Mesothelial cell of epicardium (in vitro differentiated cells): Measurements from ENCODE around the gene MYLK4. TPM values are rescaled to one million over a fixed set of nuclear protein-coding genes. Genes with fewer than 3 reads are reported as not detected.

Experiments
- DNase-seq, 2 experiments: peaks; one replicate each; pipeline ENCODE4 v3.0.0; 2021; ENCODE audit warnings: low spot score in 2 of 2; ENCODE audit not compliant: unreplicated experiment in 2 of 2
- H3K27ac Mint-ChIP-seq: 2 replicates; pipeline ENCODE4 v1.8.0; 2021; ENCODE audit warnings: mixed read lengths
- H3K27me3 Mint-ChIP-seq: 2 replicates; pipeline ENCODE4 v1.8.0; 2021; ENCODE audit warnings: low read depth, mixed read lengths
- H3K36me3 Mint-ChIP-seq: 2 replicates; pipeline ENCODE4 v1.8.0; 2021; ENCODE audit warnings: mixed read lengths
- H3K4me1 Mint-ChIP-seq: 2 replicates; pipeline ENCODE4 v1.8.0; 2021; ENCODE audit warnings: mixed read lengths
- H3K4me3 Mint-ChIP-seq: 2 replicates; pipeline ENCODE4 v1.8.0; 2021; ENCODE audit warnings: mild to moderate bottlenecking, moderate library complexity, mixed read lengths
- H3K9me3 Mint-ChIP-seq: 2 replicates; pipeline ENCODE4 v1.8.0; 2021; ENCODE audit warnings: mixed read lengths
- CTCF ChIP-seq: fragments of 200-600 bp; sonication (generic); IDR thresholded peaks from one replicate; pipeline ENCODE4 v1.5.0; 2021; ENCODE audit warnings: antibody characterized with exemption; ENCODE audit not compliant: unreplicated experiment
- total RNA-seq: library from RNA; stranded (reverse); gene quantifications from 3 replicates; pipeline ENCODE4 v1.2.1, GENCODE V29; 2021

Gene MYLK4
- total RNA-seq, 1 donor from 2014 or later, result 0.89 TPM

DNA sequence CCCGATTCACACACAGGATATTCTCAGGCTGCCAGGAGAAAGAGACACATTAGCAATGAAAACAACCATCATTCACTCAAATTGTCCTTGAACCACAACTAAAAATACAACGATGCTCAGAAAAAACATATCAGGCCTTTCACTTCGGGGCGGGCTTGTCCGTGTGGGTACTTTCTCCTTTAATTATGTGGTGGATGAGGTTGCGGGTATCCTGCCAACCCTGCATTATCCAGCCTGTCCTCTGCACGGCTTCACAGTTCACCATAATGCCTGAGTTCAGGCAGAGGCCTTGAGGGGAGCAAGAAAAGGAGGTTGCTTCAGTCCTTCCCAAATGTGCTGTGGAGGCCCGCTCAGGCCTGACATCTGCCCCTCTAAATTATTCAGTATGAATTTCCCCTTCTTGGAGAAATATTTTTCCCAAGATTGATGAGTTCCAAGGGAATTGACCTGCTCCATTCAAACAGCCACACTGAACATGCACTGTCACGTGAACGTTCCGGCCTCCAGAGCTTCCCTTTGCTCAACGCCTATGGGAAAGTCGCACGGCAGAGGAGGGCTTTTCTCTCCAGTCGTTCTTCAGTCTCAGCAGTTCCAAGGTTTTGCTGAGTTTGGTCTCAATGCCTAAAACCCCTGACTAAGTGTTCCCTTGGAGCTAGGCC is 70.3 kb downstream of the MYLK4 start:
- no peak overlapping the region for H3K4me3 Mint-ChIP-seq
- no peak for DNase-seq
- no peak overlapping the region for H3K27ac Mint-ChIP-seq
- peaks cover 2% of the 10 kb centered on the region for H3K36me3 Mint-ChIP-seq
- H3K27me3 Mint-ChIP-seq, result no peaks in the 10 kb centered on the region
- no peaks in the 10 kb centered on the region for H3K4me1 Mint-ChIP-seq
- TF ChIP-seq CTCF, result no peak
- no peaks in the 10 kb centered on the region for H3K9me3 Mint-ChIP-seq

DNA sequence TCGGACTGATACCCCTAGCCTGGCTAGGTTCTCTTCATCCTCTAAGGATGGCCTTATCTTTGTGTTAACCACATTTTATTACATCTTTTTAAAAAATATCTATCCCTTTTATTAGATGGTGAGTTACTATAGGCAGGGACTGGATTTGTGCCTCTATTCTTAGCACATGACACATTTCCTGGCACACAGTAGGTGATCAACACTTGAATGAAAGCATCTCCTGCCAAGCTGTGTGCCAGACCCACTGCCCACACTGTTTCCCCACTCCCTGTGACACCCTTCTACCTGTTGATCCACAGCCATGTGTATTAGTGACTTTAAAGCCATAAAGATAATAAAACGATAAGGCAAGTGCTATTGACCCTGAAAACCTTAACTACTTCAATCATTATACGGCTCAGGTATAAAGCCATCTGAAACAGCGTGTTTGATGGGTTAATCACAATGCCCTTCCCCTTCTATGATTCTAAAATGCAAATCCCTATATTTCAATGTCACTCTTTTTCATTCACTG is 73.6 kb downstream of the MYLK4 start:
- no peak overlapping the region for H3K4me3 Mint-ChIP-seq
- H3K36me3 Mint-ChIP-seq, result no peaks in the 10 kb centered on the region
- H3K4me1 Mint-ChIP-seq, result no peaks in the 10 kb centered on the region
- H3K9me3 Mint-ChIP-seq, result no peaks in the 10 kb centered on the region
- no peaks in the 10 kb centered on the region for H3K27me3 Mint-ChIP-seq
- no peak for DNase-seq
- no peak overlapping the region for H3K27ac Mint-ChIP-seq
- no peak for TF ChIP-seq CTCF

GRCh38 chr6:2676048-2676447 is 74.7 kb downstream of the MYLK4 start:
- Mint-ChIP-seq H3K4me1 (no peaks in the 10 kb centered on the region), H3K9me3 (no peaks in the 10 kb centered on the region), H3K4me3 (no peak overlapping the region), H3K36me3 (no peaks in the 10 kb centered on the region), H3K27me3 (no peaks in the 10 kb centered on the region), H3K27ac (no peak overlapping the region)
- no peak for TF ChIP-seq CTCF
- no peak for DNase-seq

- DNase-seq, result no peak
- Mint-ChIP-seq H3K36me3 (no peaks in the 10 kb centered on the region), H3K9me3 (no peaks in the 10 kb centered on the region), H3K4me3 (no peak overlapping the region), H3K27ac (no peak overlapping the region), H3K27me3 (no peaks in the 10 kb centered on the region), H3K4me1 (no peaks in the 10 kb centered on the region)
- no peak for TF ChIP-seq CTCF
These were observed 75.9 kb downstream of the MYLK4 start for GRCh38 chr6:2674857-2675256.

- no peaks in the 10 kb centered on the region for H3K27me3 Mint-ChIP-seq
- H3K36me3 Mint-ChIP-seq, result no peaks in the 10 kb centered on the region
These were observed 81.5 kb downstream of the MYLK4 start for GRCh38 chr6:2669067-2669700.

More at GRCh38 chr6:2669067-2669700, 81.5 kb downstream of the MYLK4 start:
- H3K4me1 Mint-ChIP-seq, result peaks cover 9% of the 10 kb centered on the region
- no peak overlapping the region for H3K27ac Mint-ChIP-seq
- no peak for DNase-seq
- no peaks in the 10 kb centered on the region for H3K9me3 Mint-ChIP-seq
- no peak for TF ChIP-seq CTCF
- no peak overlapping the region for H3K4me3 Mint-ChIP-seq
